T-helper 17 cell (primary cell): ENCODE measurements around the gene DPP10. TPM values are rescaled to one million over a fixed set of nuclear protein-coding genes. Genes with fewer than 3 reads are reported as not detected.

ENCODE experiments used
- ATAC-seq: fragments of 150-1000 bp; cut with Tn5 transposase; 2 replicates; pipeline ENCODE4 v1.10.0; 2021; ENCODE audit warnings: mild to moderate bottlenecking, moderate library complexity
- DNase-seq, 3 donors: peaks; one replicate each; pipeline versions ENCODE4 v3.0.0 to v3.0.0-alpha.2; 2020 to 2021
- H3K9me3 ChIP-seq: one replicate; pipeline ENCODE4 v1.7.0; 2013; ENCODE audit warnings: low read length, mild to moderate bottlenecking; ENCODE audit not compliant: control insufficient read depth, poor library complexity, severe bottlenecking
- H3K27ac Mint-ChIP-seq: one replicate; pipeline ENCODE4 v1.8.0; 2022; ENCODE audit warnings: mild to moderate bottlenecking, moderate library complexity, mixed read lengths
- H3K27me3 Mint-ChIP-seq: one replicate; pipeline ENCODE4 v1.8.0; 2022; ENCODE audit warnings: mixed read lengths
- H3K36me3 Mint-ChIP-seq: one replicate; pipeline ENCODE4 v1.8.0; 2022; ENCODE audit warnings: low read depth, mixed read lengths
- H3K4me1 Mint-ChIP-seq: one replicate; pipeline ENCODE4 v1.8.0; 2022; ENCODE audit warnings: mild to moderate bottlenecking, mixed read lengths
- H3K4me3 Mint-ChIP-seq: one replicate; pipeline ENCODE4 v1.8.0; 2022; ENCODE audit warnings: mild to moderate bottlenecking, moderate library complexity, mixed read lengths
- total RNA-seq, 4 donors: library from RNA in 2 of 4; stranded (reverse) in 2 of 4; gene quantifications; one replicate each; pipeline ENCODE4 v1.2.3 and lab custom pipeline; 2022 to 2026

DPP10 gene
- total RNA-seq, 2 donors from 2014 or later, result not detected

DNA sequence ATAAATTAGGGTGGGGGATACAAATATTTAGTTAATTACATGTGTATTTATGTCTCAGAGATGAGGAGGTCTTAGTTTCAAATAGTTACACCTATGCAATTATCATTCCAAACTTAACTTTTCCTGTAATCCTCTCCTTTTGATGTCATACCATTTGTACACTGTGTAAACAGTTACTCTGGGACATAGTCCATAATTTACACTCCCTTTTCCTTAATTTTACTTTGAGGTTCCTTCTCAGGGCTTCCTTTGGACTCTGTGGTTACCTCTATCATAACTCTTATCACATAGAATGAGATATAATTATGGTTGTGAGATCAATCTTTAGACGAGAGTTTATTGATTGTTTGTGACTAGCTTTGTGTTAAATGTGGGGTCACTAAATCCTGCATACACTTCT lies 84.4 kb downstream of the DPP10 start:
- Mint-ChIP-seq H3K27me3 (peaks cover 7% of the 10 kb centered on the region), H3K4me1 (no peaks in the 10 kb centered on the region), H3K4me3 (no peak overlapping the region), H3K36me3 (no peaks in the 10 kb centered on the region), H3K27ac (no peak overlapping the region)
- H3K9me3 ChIP-seq, result no peaks in the 10 kb centered on the region
- ATAC-seq, result no peak
- DNase-seq, result no peak

GRCh38 chr2:114527330-114527983 lies 85.0 kb downstream of the DPP10 start:
- H3K27ac Mint-ChIP-seq, result no peak overlapping the region
- H3K9me3 ChIP-seq, result no peaks in the 10 kb centered on the region
- ATAC-seq (no peak), DNase-seq (no peak)
- H3K4me1 Mint-ChIP-seq, result no peaks in the 10 kb centered on the region
- H3K4me3 Mint-ChIP-seq, result no peak overlapping the region
- peaks cover 7% of the 10 kb centered on the region for H3K27me3 Mint-ChIP-seq
- no peaks in the 10 kb centered on the region for H3K36me3 Mint-ChIP-seq

DNA sequence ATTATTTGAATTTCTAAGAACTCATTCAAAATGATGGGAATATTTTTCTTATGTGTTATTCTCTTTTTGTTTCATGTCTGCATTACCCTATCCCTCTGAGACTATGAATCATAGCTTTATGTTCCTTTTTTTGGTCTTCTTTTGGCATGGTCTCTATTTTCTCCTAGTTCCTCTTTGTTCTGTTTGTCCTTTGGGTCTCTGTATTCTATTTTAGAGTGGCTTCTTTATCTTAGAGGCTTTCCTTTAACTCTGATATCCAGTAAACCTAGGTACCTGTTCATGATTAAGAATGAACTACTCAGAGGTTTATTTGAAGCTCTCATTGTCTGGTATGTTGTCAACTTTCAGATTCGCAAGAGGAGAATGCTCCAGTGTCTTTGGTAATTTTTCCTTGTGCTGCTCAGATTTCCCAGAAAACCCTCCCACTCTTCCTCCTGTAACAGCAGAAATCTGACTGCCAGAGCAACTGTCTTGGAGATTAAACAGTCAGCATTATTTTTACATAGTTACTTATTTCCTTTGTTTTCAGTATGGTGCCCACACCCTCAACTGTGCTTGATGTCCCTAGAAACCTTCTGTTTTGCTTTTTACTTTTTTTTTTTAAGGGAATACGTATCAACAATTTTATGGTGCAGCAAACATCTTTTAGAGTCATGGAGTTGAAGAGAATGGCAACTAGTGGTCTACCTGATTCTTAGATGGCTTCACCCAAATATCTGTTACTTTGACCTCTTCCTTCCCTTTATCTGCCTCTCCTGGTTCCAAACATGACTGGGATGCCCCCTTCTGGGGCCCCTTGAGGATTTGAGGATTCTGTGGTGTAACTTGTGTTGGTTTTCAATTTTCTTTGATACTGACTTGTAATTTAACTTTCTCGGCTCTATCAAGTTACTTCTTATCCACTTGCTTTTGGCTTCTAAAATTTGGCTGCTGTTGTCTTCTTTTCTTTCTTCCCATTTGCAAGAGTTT lies 92.0 kb downstream of the DPP10 start:
- DNase-seq (no peak), ATAC-seq (no peak)
- Mint-ChIP-seq H3K27ac (no peak overlapping the region), H3K4me1 (no peaks in the 10 kb centered on the region), H3K27me3 (peaks cover 12% of the 10 kb centered on the region), H3K4me3 (no peak overlapping the region), H3K36me3 (no peaks in the 10 kb centered on the region)
- H3K9me3 ChIP-seq, result no peaks in the 10 kb centered on the region

DNA sequence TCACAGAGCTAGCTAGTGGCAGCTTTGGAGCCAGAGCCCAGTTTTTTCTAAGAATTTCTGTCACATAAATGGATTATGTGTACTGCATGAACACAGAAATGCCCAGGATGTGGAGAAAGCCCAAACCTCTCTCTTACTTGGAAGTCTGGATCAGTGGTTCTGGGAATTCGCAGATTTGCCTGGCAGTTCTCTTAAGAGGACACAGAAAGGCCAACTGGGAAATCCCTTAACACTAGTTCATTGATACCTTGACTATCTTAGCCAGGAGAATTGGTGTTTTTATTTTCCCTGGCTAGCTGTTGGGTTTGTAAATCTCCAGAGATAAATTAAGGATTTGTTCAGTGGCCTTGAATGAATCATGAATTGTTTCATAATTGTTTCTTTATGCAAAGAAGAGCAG lies 95.3 kb downstream of the DPP10 start:
- peaks cover 12% of the 10 kb centered on the region for H3K27me3 Mint-ChIP-seq
- DNase-seq, result no peak
- no peak for ATAC-seq
- no peaks in the 10 kb centered on the region for H3K36me3 Mint-ChIP-seq
- H3K4me3 Mint-ChIP-seq, result no peak overlapping the region
- no peaks in the 10 kb centered on the region for H3K4me1 Mint-ChIP-seq
- H3K9me3 ChIP-seq, result no peaks in the 10 kb centered on the region
- no peak overlapping the region for H3K27ac Mint-ChIP-seq

DNA sequence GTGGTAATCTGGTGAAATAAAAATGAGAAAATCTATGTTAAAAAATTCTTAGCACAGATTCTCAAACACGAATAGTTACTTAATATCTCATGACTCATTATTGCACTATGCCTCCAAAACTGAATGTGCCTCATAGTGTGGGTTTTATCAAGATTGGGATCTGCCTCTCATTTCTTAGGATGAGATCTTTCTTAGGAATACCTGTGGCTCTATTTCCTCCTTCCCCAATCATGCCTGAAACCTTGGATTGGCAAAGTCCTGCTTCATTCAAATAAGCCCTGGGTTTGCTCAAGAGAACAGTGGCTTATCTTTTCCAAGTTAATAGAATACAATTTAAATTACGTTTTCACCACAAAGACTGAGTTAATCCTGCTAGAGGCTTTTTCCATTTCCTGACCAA lies 100.3 kb downstream of the DPP10 start:
- H3K9me3 ChIP-seq, result no peaks in the 10 kb centered on the region
- Mint-ChIP-seq H3K4me1 (no peaks in the 10 kb centered on the region), H3K36me3 (no peaks in the 10 kb centered on the region), H3K27me3 (peaks cover 13% of the 10 kb centered on the region), H3K27ac (no peak overlapping the region), H3K4me3 (no peak overlapping the region)
- ATAC-seq (no peak), DNase-seq (no peak)

DNA sequence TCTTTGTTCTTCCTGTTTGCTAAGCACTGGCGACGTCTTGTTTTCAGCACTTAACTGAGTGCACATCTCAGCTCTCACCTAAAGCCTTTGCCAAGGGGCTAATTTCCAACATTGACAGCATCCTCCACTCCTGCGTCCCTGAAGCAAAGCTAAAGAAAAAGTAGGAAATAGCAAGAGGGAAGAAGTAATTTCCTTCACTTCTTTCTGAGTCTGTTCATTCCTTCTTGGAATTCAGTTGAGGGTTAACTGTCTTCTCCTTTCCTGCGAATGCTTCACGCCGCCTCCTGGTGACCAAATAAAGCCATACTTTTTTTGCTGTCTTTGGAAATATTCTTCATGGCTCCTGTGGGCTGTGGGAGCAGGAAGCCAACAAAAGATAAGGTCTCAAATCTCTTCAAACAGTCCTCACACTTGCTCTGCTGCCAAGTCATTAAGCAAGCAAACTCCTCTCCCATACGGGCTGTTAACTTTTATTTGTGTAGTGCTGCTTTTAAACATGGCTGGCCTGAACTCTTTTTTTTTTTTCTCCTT lies 100.9 kb downstream of the DPP10 start:
- Mint-ChIP-seq H3K36me3 (no peaks in the 10 kb centered on the region), H3K27me3 (peaks cover 17% of the 10 kb centered on the region), H3K4me3 (no peak overlapping the region), H3K4me1 (no peaks in the 10 kb centered on the region), H3K27ac (no peak overlapping the region)
- ATAC-seq, result no peak
- H3K9me3 ChIP-seq, result no peaks in the 10 kb centered on the region
- DNase-seq, result no peak

DNA sequence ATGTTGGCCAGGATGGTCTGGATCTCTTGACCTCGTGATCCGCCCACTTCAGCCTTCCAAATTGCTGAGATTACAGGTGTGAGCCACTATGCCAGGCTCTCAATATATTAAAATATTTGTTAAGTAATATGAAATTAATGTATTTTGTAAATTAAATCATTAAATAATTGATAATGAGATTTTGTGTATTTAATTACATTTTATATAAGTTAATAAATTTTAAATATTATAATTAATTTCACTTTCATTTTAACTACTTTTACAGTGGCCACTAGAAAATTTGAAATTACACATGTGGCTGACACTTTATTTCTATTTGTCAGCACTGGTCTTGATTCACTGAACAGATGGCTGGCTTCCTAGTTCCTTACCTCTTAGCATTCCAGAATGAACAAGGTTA lies 102.6 kb downstream of the DPP10 start:
- Mint-ChIP-seq H3K4me3 (no peak overlapping the region), H3K27ac (no peak overlapping the region), H3K4me1 (no peaks in the 10 kb centered on the region), H3K27me3 (peaks cover 20% of the 10 kb centered on the region), H3K36me3 (no peaks in the 10 kb centered on the region)
- no peaks in the 10 kb centered on the region for H3K9me3 ChIP-seq
- no peak for ATAC-seq
- no peak for DNase-seq

GRCh38 chr2:114546531-114546930 lies 104.1 kb downstream of the DPP10 start:
- H3K4me1 Mint-ChIP-seq, result no peaks in the 10 kb centered on the region
- H3K27ac Mint-ChIP-seq, result no peak overlapping the region
- H3K9me3 ChIP-seq, result no peaks in the 10 kb centered on the region
- peaks cover 24% of the 10 kb centered on the region for H3K27me3 Mint-ChIP-seq
- no peak overlapping the region for H3K4me3 Mint-ChIP-seq
- H3K36me3 Mint-ChIP-seq, result no peaks in the 10 kb centered on the region
- DNase-seq (no peak), ATAC-seq (no peak)

- H3K4me3 Mint-ChIP-seq, result no peak overlapping the region
- no peaks in the 10 kb centered on the region for H3K9me3 ChIP-seq
- no peak overlapping the region for H3K27ac Mint-ChIP-seq
- H3K27me3 Mint-ChIP-seq, result peaks cover 29% of the 10 kb centered on the region
- H3K4me1 Mint-ChIP-seq, result no peaks in the 10 kb centered on the region
- ATAC-seq (no peak), DNase-seq (no peak)
- no peaks in the 10 kb centered on the region for H3K36me3 Mint-ChIP-seq
These were observed 105.7 kb downstream of the DPP10 start for GRCh38 chr2:114548151-114548550.

GRCh38 chr2:114550364-114550763 lies 107.9 kb downstream of the DPP10 start:
- H3K4me1 Mint-ChIP-seq, result no peaks in the 10 kb centered on the region
- ATAC-seq (no peak), DNase-seq (no peak)
- no peak overlapping the region for H3K4me3 Mint-ChIP-seq
- H3K27me3 Mint-ChIP-seq, result peaks cover 45% of the 10 kb centered on the region
- H3K36me3 Mint-ChIP-seq, result no peaks in the 10 kb centered on the region
- H3K27ac Mint-ChIP-seq, result no peak overlapping the region
- no peaks in the 10 kb centered on the region for H3K9me3 ChIP-seq

GRCh38 chr2:114550895-114551793 lies 108.7 kb downstream of the DPP10 start:
- no peaks in the 10 kb centered on the region for H3K36me3 Mint-ChIP-seq
- no peak overlapping the region for H3K27ac Mint-ChIP-seq
- no peak overlapping the region for H3K4me3 Mint-ChIP-seq
- H3K9me3 ChIP-seq, result no peaks in the 10 kb centered on the region
- DNase-seq (no peak), ATAC-seq (no peak)
- H3K27me3 Mint-ChIP-seq, result peaks cover 40% of the 10 kb centered on the region
- H3K4me1 Mint-ChIP-seq, result no peaks in the 10 kb centered on the region

GRCh38 chr2:114553027-114553426 lies 110.6 kb downstream of the DPP10 start:
- no peaks in the 10 kb centered on the region for H3K4me1 Mint-ChIP-seq
- ATAC-seq (no peak), DNase-seq (no peak)
- H3K27me3 Mint-ChIP-seq, result peaks cover 28% of the 10 kb centered on the region
- H3K27ac Mint-ChIP-seq, result no peak overlapping the region
- no peaks in the 10 kb centered on the region for H3K36me3 Mint-ChIP-seq
- H3K4me3 Mint-ChIP-seq, result no peak overlapping the region
- H3K9me3 ChIP-seq, result no peaks in the 10 kb centered on the region

GRCh38 chr2:114569166-114569565 lies 126.7 kb downstream of the DPP10 start:
- no peaks in the 10 kb centered on the region for H3K9me3 ChIP-seq
- DNase-seq (no peak), ATAC-seq (no peak)
- H3K4me1 Mint-ChIP-seq, result no peaks in the 10 kb centered on the region
- peaks cover 11% of the 10 kb centered on the region for H3K27me3 Mint-ChIP-seq
- H3K4me3 Mint-ChIP-seq, result no peak overlapping the region
- no peak overlapping the region for H3K27ac Mint-ChIP-seq
- peaks cover 2% of the 10 kb centered on the region for H3K36me3 Mint-ChIP-seq
